Subcutaneous preadipocyte (primary cell): Measurements from ENCODE around the gene ADAT3. TPM values are rescaled to one million over a fixed set of nuclear protein-coding genes. Genes with fewer than 3 reads are reported as not detected.

ENCODE experiments used
- total RNA-seq: library from RNA; depleted of rRNA; stranded (reverse); fragments of >200 nt; gene quantifications from 2 replicates; pipeline ENCODE4 v1.2.3, GENCODE V29; 2012

ADAT3 gene
- total RNA-seq, result 2.6 and 5.1 TPM in 2 replicates

DNA sequence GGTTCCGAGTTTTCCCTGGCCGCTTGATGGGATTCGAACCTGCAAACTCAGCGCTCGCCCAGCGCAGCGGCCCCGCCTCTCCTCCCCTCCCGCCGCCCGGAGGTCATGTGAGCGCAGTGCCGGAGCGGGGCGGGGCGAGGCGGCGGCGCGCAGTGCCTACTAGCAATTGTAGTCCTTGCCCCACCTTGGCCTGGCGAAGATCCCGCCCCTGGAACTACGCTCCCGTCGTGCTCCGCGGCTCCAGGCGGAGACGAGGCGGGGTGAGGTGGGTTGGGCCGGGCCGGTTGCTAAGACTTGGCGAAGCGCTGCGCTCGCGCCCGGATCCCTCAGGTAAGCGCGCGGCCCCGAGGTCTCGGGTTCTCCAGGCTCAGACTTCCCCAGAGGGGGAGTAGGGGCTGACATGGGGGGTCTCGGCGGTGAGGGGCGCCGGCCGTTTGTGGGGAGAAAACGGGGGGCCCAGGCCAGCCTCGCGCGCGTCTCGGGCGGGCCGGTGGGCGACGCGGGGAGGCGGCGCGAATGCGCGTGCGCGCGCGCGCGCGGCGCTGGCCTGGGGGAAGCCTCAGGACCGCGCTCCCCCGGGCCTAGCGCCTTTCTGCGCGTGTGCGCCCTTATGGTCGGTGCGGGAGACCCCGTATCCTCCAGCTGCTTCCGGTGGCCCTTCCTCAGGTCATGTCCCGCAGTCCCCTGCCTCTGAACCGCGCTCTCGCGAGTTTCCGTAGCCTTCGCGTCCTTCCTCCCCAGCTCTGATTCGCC is at the start of gene ADAT3, which contains the start of gene SCAMP4:
Gene ADAT3, plus strand, starts transcription at position 290 of the 753 bp plus-strand sequence. CDS start 6,649 bp downstream, outside the sequence.
Gene SCAMP4, plus strand, starts transcription at position 290 of the 753 bp plus-strand sequence. CDS start 9,621 bp downstream, outside the sequence.

DNA sequence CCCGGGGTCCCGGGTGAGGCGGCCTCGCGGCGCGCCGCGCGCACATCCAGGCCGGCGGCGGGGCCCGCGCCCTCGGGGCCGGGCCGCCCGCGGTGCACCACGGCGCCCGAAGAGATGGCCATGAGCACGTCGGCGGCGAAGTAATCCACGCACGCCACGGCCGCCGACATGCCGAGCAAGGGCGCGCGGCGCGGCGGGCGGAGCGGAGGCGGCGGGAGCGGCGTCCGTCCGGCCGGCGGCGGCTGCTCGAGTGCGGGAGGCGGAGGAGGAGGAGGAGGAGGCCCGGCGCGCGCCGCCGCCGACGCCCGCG is 41.9 kb upstream of the ADAT3 start, which contains the start of gene KLF16:
Gene KLF16, minus strand, starts transcription at position 252 of the 310 bp plus-strand sequence. Its CDS starts 82 bp downstream, at position 170.

DNA sequence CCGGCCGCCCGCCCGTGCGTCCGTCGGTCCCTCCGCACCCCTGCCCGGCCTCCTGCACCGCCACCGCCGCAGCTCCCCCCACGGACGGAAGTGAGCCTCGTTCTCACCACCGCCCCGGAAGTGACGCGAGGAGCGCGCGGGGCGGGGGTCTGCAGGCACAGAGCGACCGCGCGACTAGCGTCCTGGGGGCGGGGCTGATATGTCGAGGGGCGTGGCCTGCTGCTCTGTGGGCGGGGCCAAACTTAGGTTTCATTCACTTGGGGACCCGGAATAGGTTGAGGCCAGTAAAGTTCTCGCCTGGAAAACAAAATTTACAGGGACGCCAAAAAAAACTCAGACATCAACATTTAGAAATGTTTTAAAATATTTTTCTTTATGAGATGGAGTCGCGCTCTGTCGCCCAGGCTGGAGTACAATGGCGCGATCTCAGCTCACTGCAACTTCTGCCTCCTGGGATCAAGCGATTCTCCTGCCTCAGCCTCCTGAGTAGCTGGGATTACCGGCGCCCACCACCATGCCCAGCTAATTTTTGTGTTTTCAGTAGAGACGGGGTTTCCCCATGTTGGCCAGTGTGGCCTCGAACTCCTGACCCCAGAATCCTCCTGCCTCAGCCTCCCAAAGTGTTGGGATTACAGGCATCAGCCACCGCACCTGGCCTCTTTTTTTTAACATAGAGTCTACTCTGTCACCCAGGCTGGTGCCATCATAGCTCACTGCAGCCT is 19.6 kb upstream of the ADAT3 start, which contains the start of gene ABHD17A:
Gene ABHD17A, minus strand, starts transcription at position 99 of the 722 bp plus-strand sequence. CDS start 3,930 bp downstream, outside the sequence.

DNA sequence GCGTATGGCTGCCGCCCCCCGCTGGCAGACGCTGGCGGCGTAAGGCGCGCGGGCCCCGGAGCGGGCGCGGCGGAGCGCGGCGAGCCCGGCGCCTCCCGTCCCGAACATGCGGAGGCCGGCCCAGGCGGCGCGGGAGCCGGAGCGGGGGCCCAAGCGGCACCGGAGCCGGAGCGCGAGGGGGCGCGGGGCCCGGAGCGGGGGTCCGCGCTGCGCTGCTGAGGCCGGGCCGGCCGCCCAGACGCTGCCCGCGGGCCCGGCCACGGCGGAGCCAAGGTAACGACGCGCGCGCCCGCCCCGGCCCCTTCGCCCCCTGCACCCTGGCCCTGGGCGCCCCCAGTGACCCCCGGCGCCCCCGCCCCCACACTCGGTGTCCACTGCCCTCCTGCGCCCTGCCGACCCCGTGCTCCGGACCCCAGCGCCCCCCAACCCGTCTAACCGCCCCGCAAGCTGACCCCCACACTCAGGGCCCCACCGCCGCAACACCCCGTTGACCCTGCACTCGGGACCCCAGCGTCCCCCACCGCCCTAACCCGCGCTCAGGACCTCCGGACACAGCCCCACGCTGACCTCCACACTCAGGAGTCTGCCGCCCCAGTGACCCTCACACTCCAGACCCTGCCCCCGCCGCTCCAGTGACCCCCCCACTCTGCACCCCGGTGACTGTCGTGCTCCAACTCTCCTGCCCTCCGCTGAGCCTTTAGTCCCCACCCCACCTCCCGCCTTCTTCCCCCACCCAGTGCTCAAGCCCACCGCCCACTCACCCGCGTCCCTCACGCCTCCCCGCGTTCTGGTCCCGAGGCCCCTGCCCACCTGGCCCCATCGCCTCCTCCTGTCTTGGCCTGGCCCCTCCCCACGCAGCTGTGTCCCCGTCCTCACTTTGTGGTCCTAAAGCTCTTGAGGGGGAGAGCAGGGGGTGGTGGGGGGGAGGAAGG is 36.2 kb downstream of the ADAT3 start, which contains the start of gene CSNK1G2:
Gene CSNK1G2, plus strand, starts transcription at position 27 of the 932 bp plus-strand sequence. CDS start 28,601 bp downstream, outside the sequence.

Other genes with a start within 250 kb of the ADAT3 start
- gene ONECUT3, start 151.9 kb upstream of the ADAT3 start, total RNA-seq, result not detected in 2 replicates
- gene ATP8B3, start 93.1 kb upstream of the ADAT3 start, total RNA-seq, result 1.8 and 2.0 TPM in 2 replicates
- 13.9 and 25.7 TPM in 2 replicates for gene REXO1, start 56.9 kb upstream of the ADAT3 start, total RNA-seq
- gene KLF16, start 41.8 kb upstream of the ADAT3 start, total RNA-seq, result 6.6 and 11.7 TPM in 2 replicates
- 58.4 and 64.3 TPM in 2 replicates for gene ABHD17A, start 19.9 kb upstream of the ADAT3 start, total RNA-seq
- 47.8 and 48.3 TPM in 2 replicates for gene SCAMP4, start within 50 bp of the ADAT3 start, total RNA-seq
- 63.2 and 95.8 TPM in 2 replicates for gene CSNK1G2, start 35.8 kb downstream of the ADAT3 start, total RNA-seq
- 74.7 and 88.6 TPM in 2 replicates for gene BTBD2, start 110.3 kb downstream of the ADAT3 start, total RNA-seq
- gene MKNK2, start 145.8 kb downstream of the ADAT3 start, total RNA-seq, result 84.5 and 103 TPM in 2 replicates
- 42.3 and 79.2 TPM in 2 replicates for gene MOB3A, start 190.9 kb downstream of the ADAT3 start, total RNA-seq
- 2.2 and 2.5 TPM in 2 replicates for gene IZUMO4, start 191.5 kb downstream of the ADAT3 start, total RNA-seq
- gene AP3D1, start 246.2 kb downstream of the ADAT3 start, total RNA-seq, result 123 and 169 TPM in 2 replicates